Measurements from ENCODE around the gene KIDINS220.

KIDINS220 gene

GRCh38 chr2:8851811-8852560 is 14.6 kb upstream of the KIDINS220 start:
- DNase-seq (ENCODE audit: low read depth, low spot score), result peak; percentile 57

GRCh38 chr2:8850845-8851487 is 13.6 kb upstream of the KIDINS220 start:
- no peak for DNase-seq (ENCODE audit: low read depth, low spot score)

- DNase-seq (ENCODE audit: low read depth, low spot score), result no peak
Observed at GRCh38 chr2:8849327-8849726, 11.9 kb upstream of the KIDINS220 start.

- DNase-seq (ENCODE audit: low read depth, low spot score), result no peak
Observed at GRCh38 chr2:8848328-8849100, 11.1 kb upstream of the KIDINS220 start.

GRCh38 chr2:8847400-8847799 is 10.0 kb upstream of the KIDINS220 start:
- DNase-seq (ENCODE audit: low read depth, low spot score), result no peak

- no peak for DNase-seq (ENCODE audit: low read depth, low spot score)
Observed at GRCh38 chr2:8841932-8842331, 4.5 kb upstream of the KIDINS220 start.

GRCh38 chr2:8840475-8841091 is 3.2 kb upstream of the KIDINS220 start:
- DNase-seq (ENCODE audit: low read depth, low spot score), result no peak

GRCh38 chr2:8839189-8839965 is 2.0 kb upstream of the KIDINS220 start:
- DNase-seq (ENCODE audit: low read depth, low spot score), result no peak

- DNase-seq (ENCODE audit: low read depth, low spot score), result peak; percentile 66
Observed at GRCh38 chr2:8837795-8838140, 355 bp upstream of the KIDINS220 start.

GRCh38 chr2:8835279-8835678 is 2.1 kb downstream of the KIDINS220 start:
- no peak for DNase-seq (ENCODE audit: low read depth, low spot score)

- no peak for DNase-seq (ENCODE audit: low read depth, low spot score)
Observed at GRCh38 chr2:8833853-8834252, 3.6 kb downstream of the KIDINS220 start.

GRCh38 chr2:8831516-8831915 is 5.9 kb downstream of the KIDINS220 start:
- no peak for DNase-seq (ENCODE audit: low read depth, low spot score)

GRCh38 chr2:8827729-8828128 is 9.7 kb downstream of the KIDINS220 start:
- DNase-seq (ENCODE audit: low read depth, low spot score), result no peak

GRCh38 chr2:8822218-8822617 is 15.2 kb downstream of the KIDINS220 start:
- no peak for DNase-seq (ENCODE audit: low read depth, low spot score)

GRCh38 chr2:8821276-8822217 is 15.9 kb downstream of the KIDINS220 start:
- peak; percentile 13 for DNase-seq (ENCODE audit: low read depth, low spot score)

GRCh38 chr2:8819948-8820347 is 17.5 kb downstream of the KIDINS220 start:
- DNase-seq (ENCODE audit: low read depth, low spot score), result no peak

- no peak for DNase-seq (ENCODE audit: low read depth, low spot score)
Observed at GRCh38 chr2:8819194-8819593, 18.2 kb downstream of the KIDINS220 start.

GRCh38 chr2:8817221-8817620 is 20.2 kb downstream of the KIDINS220 start:
- DNase-seq (ENCODE audit: low read depth, low spot score), result no peak

- DNase-seq (ENCODE audit: low read depth, low spot score), result no peak
Observed at GRCh38 chr2:8806885-8807704, 30.3 kb downstream of the KIDINS220 start.
